SIG-M5 treated with dmso at 0.1 percent for 504 hours (cell line): ENCODE results near the gene FOXP1.

ENCODE experiments used
- DNase-seq: peaks from one replicate; lab custom pipeline; 2025; ENCODE audit not compliant: unreplicated experiment; lab: John Stamatoyannopoulos, UW

The FOXP1 gene

GRCh38 chr3:71140477-71140876, 443.1 kb downstream of the FOXP1 start:
- DNase-seq, result no peak

- no peak for DNase-seq
These were observed 444.0 kb downstream of the FOXP1 start for GRCh38 chr3:71139496-71139895.

- no peak for DNase-seq
These were observed 445.1 kb downstream of the FOXP1 start for GRCh38 chr3:71138410-71138809.

- DNase-seq, result no peak
These were observed 447.3 kb downstream of the FOXP1 start for GRCh38 chr3:71136276-71136675.

- DNase-seq, result no peak
These were observed 448.0 kb downstream of the FOXP1 start for GRCh38 chr3:71135373-71136088.

GRCh38 chr3:71134521-71134920, 449.0 kb downstream of the FOXP1 start:
- no peak for DNase-seq

GRCh38 chr3:71133865-71134264, 449.7 kb downstream of the FOXP1 start:
- DNase-seq, result no peak

- no peak for DNase-seq
These were observed 450.4 kb downstream of the FOXP1 start for GRCh38 chr3:71132995-71133730.

- DNase-seq, result no peak
These were observed 451.9 kb downstream of the FOXP1 start for GRCh38 chr3:71131375-71132314.

GRCh38 chr3:71130471-71131374, 452.8 kb downstream of the FOXP1 start:
- no peak for DNase-seq

- DNase-seq, result no peak
These were observed 453.7 kb downstream of the FOXP1 start for GRCh38 chr3:71129611-71130431.

- no peak for DNase-seq
These were observed 454.6 kb downstream of the FOXP1 start for GRCh38 chr3:71128961-71129360.

GRCh38 chr3:71127844-71128243, 455.7 kb downstream of the FOXP1 start:
- no peak for DNase-seq

- no peak for DNase-seq
These were observed 456.3 kb downstream of the FOXP1 start for GRCh38 chr3:71127052-71127831.

- no peak for DNase-seq
These were observed 457.8 kb downstream of the FOXP1 start for GRCh38 chr3:71125738-71126137.

- DNase-seq, result no peak
These were observed 459.5 kb downstream of the FOXP1 start for GRCh38 chr3:71124048-71124447.

GRCh38 chr3:71122641-71123040, 460.9 kb downstream of the FOXP1 start:
- no peak for DNase-seq

- no peak for DNase-seq
These were observed 461.9 kb downstream of the FOXP1 start for GRCh38 chr3:71121429-71122167.
